ENCODE measurements around the gene ELOVL6. TPM values are rescaled to one million over a fixed set of nuclear protein-coding genes. Genes with fewer than 3 reads are reported as not detected.

ELOVL6 gene
- total RNA-seq, 1 donor from 2014 or later: 25.5 TPM

- H3K27ac ChIP-seq (ENCODE audit: low read depth, low read length): no peak overlapping the region
- Mint-ChIP-seq H3K9me3 (ENCODE audit: unreplicated experiment) (peaks cover 2% of the 10 kb centered on the region), H3K4me1 (ENCODE audit: low read depth, unreplicated experiment) (no peaks in the 10 kb centered on the region), H3K36me3 (ENCODE audit: low read depth, unreplicated experiment) (no peaks in the 10 kb centered on the region), H3K27ac (ENCODE audit: unreplicated experiment) (no peak overlapping the region), H3K27me3 (ENCODE audit: low read depth, unreplicated experiment) (peaks cover 2% of the 10 kb centered on the region), H3K4me3 (ENCODE audit: unreplicated experiment) (no peak overlapping the region)
- no peak overlapping the region for H2AFZ ChIP-seq (ENCODE audit: low read depth, low read length)
- no peaks in the 10 kb centered on the region for H4K20me1 ChIP-seq (ENCODE audit: insufficient read depth, low read length)
- no peaks in the 10 kb centered on the region for H3K27me3 ChIP-seq (ENCODE audit: insufficient read depth, low read length)
- H3K4me3 ChIP-seq (ENCODE audit: insufficient read depth, low read depth, low read length): no peak overlapping the region
- TF ChIP-seq EZH2 (IDR thresholded peaks at IDR 0.05; ENCODE audit: insufficient read depth, low read length): no peak
- TF ChIP-seq CTCF (IDR thresholded peaks at IDR 0.05; ENCODE audit: insufficient read depth, low read depth, low read length): no peak
- DNase-seq (ENCODE audit: low read depth) (no peak), FAIRE-seq (no peak)
- H3K36me3 ChIP-seq (ENCODE audit: insufficient read depth, low read length): no peaks in the 10 kb centered on the region
- H3K4me1 ChIP-seq (ENCODE audit: insufficient read depth, low read length): no peaks in the 10 kb centered on the region
- no peaks in the 10 kb centered on the region for H3K79me2 ChIP-seq (ENCODE audit: insufficient read depth, low read length)
- no peak overlapping the region for H3K4me2 ChIP-seq (ENCODE audit: low read length)
- H3K9me3 ChIP-seq (ENCODE audit: insufficient read depth, low read depth, low read length): no peaks in the 10 kb centered on the region
- H3K9ac ChIP-seq (ENCODE audit: low read length): no peak overlapping the region
These were observed 164.4 kb downstream of the ELOVL6 start for GRCh38 chr4:110034026-110034393.

DNA sequence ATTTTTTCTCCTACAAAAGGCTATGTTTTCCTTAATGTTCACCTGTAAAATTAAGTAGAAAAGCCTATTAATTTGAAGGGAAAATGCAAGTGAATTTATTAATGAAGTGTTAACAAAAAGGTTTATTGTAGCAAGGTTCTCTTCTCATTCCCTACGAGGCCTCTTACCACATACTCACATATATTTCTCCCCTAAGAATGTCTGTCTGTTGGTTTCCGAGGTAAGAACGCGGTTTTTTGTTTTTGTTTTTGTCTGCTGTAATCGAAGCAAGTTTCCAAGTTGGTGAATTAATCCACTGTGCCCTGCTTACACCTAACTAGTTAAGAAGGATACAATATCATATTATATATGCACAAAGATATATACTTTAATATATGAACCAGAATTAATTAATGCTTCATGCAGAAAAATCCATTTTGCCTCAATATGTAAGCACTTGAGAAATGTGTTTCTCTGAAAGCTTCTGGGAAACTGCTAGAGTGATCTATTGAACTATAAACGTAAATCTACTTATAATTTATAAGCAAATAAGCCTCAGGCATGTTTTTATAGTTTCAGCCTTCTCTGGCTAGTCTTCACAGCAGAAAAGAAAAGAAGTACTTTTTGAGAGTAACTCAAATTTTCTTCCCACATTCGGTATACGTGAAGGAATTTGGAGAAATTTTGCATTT lies 164.9 kb downstream of the ELOVL6 start:
- Histone ChIP-seq H3K9me3 (ENCODE audit: insufficient read depth, low read depth, low read length) (no peaks in the 10 kb centered on the region), H3K4me1 (ENCODE audit: insufficient read depth, low read length) (no peaks in the 10 kb centered on the region), H2AFZ (ENCODE audit: low read depth, low read length) (no peak overlapping the region), H3K27ac (ENCODE audit: low read depth, low read length) (no peak overlapping the region), H3K9ac (ENCODE audit: low read length) (no peak overlapping the region), H3K4me2 (ENCODE audit: low read length) (no peak overlapping the region), H4K20me1 (ENCODE audit: insufficient read depth, low read length) (no peaks in the 10 kb centered on the region), H3K27me3 (ENCODE audit: insufficient read depth, low read length) (no peaks in the 10 kb centered on the region), H3K36me3 (ENCODE audit: insufficient read depth, low read length) (no peaks in the 10 kb centered on the region), H3K79me2 (ENCODE audit: insufficient read depth, low read length) (no peaks in the 10 kb centered on the region), H3K4me3 (ENCODE audit: insufficient read depth, low read depth, low read length) (no peak overlapping the region)
- peaks cover 2% of the 10 kb centered on the region for H3K9me3 Mint-ChIP-seq (ENCODE audit: unreplicated experiment)
- TF ChIP-seq CTCF (IDR thresholded peaks at IDR 0.05; ENCODE audit: insufficient read depth, low read depth, low read length) (no peak), EZH2 (IDR thresholded peaks at IDR 0.05; ENCODE audit: insufficient read depth, low read length) (no peak)
- DNase-seq (ENCODE audit: low read depth) (no peak), FAIRE-seq (no peak)
- H3K36me3 Mint-ChIP-seq (ENCODE audit: low read depth, unreplicated experiment): no peaks in the 10 kb centered on the region
- no peak overlapping the region for H3K27ac Mint-ChIP-seq (ENCODE audit: unreplicated experiment)
- peaks cover 2% of the 10 kb centered on the region for H3K27me3 Mint-ChIP-seq (ENCODE audit: low read depth, unreplicated experiment)
- no peaks in the 10 kb centered on the region for H3K4me1 Mint-ChIP-seq (ENCODE audit: low read depth, unreplicated experiment)
- H3K4me3 Mint-ChIP-seq (ENCODE audit: unreplicated experiment): no peak overlapping the region

DNA sequence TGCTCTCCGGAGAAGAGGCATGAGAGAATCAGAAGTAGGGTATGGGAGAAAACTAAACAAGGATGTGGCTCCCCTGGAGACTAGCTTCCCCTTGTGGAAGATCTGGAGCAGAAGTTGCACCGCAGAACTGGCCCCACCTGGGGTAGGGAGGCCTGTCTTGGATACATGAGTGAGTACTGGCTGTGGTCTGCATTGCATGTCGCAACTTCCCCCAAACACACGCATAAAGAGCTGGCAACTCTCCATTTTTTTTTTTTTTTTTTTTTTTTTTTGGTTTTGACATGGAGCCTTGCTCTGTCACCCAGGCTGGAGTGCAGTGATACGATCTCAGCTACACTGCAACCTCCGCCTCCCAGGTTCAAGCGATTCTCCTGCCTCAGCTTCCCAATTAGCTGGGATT lies 165.8 kb downstream of the ELOVL6 start:
- H3K36me3 Mint-ChIP-seq (ENCODE audit: low read depth, unreplicated experiment): no peaks in the 10 kb centered on the region

More for the DNA sequence above, 165.8 kb downstream of the ELOVL6 start:
- Mint-ChIP-seq H3K27me3 (ENCODE audit: low read depth, unreplicated experiment) (peaks cover 2% of the 10 kb centered on the region), H3K4me3 (ENCODE audit: unreplicated experiment) (no peak overlapping the region), H3K9me3 (ENCODE audit: unreplicated experiment) (peaks cover 2% of the 10 kb centered on the region), H3K4me1 (ENCODE audit: low read depth, unreplicated experiment) (no peaks in the 10 kb centered on the region), H3K27ac (ENCODE audit: unreplicated experiment) (no peak overlapping the region)
- no peak for DNase-seq (ENCODE audit: low read depth)
- Histone ChIP-seq H2AFZ (ENCODE audit: low read depth, low read length) (no peak overlapping the region), H3K27ac (ENCODE audit: low read depth, low read length) (no peak overlapping the region), H4K20me1 (ENCODE audit: insufficient read depth, low read length) (no peaks in the 10 kb centered on the region), H3K79me2 (ENCODE audit: insufficient read depth, low read length) (no peaks in the 10 kb centered on the region), H3K36me3 (ENCODE audit: insufficient read depth, low read length) (no peaks in the 10 kb centered on the region), H3K4me2 (ENCODE audit: low read length) (no peak overlapping the region), H3K4me3 (ENCODE audit: insufficient read depth, low read depth, low read length) (no peak overlapping the region), H3K9me3 (ENCODE audit: insufficient read depth, low read depth, low read length) (no peaks in the 10 kb centered on the region), H3K4me1 (ENCODE audit: insufficient read depth, low read length) (no peaks in the 10 kb centered on the region), H3K9ac (ENCODE audit: low read length) (no peak overlapping the region), H3K27me3 (ENCODE audit: insufficient read depth, low read length) (no peaks in the 10 kb centered on the region)
- TF ChIP-seq EZH2 (IDR thresholded peaks at IDR 0.05; ENCODE audit: insufficient read depth, low read length) (no peak), CTCF (IDR thresholded peaks at IDR 0.05; ENCODE audit: insufficient read depth, low read depth, low read length) (no peak)
- no peak for FAIRE-seq
